Tibial nerve (tissue), 4 donors: ENCODE data around the gene POU6F1.

Experiments used
- EP300 ChIP-seq, 2 donors: sonication (generic); formaldehyde crosslinking; IDR thresholded peaks; one replicate each; pipeline ENCODE4 v1.6.1; 2017; ENCODE audit warnings: antibody characterized with exemption in 2 of 2, mild to moderate bottlenecking in 1 of 2
- TF ChIP-seq, protein P1 (sequence below), 5 experiments: fragments of 200-600 bp in 3 of 5; fragments of 450-650 bp in 2 of 5; sonication (generic) in 3 of 5; IDR thresholded peaks; one replicate each; pipeline ENCODE4 v1.5.1; 2016 to 2019; ENCODE audit warnings: antibody characterized with exemption in 5 of 5, mild to moderate bottlenecking in 3 of 5, moderate library complexity in 2 of 5

DNA sequence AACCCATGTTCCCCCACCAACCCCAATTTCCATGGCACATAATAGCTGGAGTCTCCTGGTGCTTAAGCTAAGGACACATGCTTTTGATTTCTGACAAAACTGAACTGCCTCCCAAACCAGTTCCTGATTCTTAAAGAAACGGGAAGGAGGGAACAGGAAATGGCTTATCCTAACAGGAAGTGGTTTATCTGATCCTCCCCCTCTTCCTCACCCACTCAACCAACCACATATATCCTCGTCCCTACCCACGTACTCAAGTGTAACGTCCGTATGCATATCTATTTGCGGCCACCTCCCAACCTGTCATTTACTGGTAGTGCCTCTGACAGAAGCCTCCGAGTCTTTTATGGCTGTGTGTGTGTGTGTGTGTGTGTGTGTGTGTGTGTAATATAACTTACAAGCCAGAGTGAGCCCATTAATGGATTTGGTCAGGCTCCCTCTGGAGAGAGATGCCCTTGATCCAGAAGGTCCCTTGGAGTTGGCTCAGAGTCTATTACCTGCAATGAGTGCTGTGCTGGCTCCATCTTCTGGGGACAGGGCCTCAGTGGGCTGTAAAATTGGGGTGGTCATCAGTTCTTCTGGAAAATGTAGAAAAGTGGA is 28.5 kb upstream of the POU6F1 start:
- TF ChIP-seq, protein P1, sequence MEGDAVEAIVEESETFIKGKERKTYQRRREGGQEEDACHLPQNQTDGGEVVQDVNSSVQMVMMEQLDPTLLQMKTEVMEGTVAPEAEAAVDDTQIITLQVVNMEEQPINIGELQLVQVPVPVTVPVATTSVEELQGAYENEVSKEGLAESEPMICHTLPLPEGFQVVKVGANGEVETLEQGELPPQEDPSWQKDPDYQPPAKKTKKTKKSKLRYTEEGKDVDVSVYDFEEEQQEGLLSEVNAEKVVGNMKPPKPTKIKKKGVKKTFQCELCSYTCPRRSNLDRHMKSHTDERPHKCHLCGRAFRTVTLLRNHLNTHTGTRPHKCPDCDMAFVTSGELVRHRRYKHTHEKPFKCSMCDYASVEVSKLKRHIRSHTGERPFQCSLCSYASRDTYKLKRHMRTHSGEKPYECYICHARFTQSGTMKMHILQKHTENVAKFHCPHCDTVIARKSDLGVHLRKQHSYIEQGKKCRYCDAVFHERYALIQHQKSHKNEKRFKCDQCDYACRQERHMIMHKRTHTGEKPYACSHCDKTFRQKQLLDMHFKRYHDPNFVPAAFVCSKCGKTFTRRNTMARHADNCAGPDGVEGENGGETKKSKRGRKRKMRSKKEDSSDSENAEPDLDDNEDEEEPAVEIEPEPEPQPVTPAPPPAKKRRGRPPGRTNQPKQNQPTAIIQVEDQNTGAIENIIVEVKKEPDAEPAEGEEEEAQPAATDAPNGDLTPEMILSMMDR (IDR thresholded peaks at IDR 0.05) = no peak
- peak in 1 of 2 donors; percentile 43 for TF ChIP-seq EP300 (IDR thresholded peaks at IDR 0.05)
